Suppressor macrophage treated with lipopolysaccharide for 1 hour (primary cell): ENCODE measurements around the gene MEN1.

Experiments
- DNase-seq, 3 donors: peaks; one replicate each; pipeline ENCODE4 v3.0.0-alpha.2; 2020 to 2022

The MEN1 gene

GRCh38 chr11:64762277-64762673, 48.1 kb downstream of the MEN1 start:
- DNase-seq: no peak

DNA sequence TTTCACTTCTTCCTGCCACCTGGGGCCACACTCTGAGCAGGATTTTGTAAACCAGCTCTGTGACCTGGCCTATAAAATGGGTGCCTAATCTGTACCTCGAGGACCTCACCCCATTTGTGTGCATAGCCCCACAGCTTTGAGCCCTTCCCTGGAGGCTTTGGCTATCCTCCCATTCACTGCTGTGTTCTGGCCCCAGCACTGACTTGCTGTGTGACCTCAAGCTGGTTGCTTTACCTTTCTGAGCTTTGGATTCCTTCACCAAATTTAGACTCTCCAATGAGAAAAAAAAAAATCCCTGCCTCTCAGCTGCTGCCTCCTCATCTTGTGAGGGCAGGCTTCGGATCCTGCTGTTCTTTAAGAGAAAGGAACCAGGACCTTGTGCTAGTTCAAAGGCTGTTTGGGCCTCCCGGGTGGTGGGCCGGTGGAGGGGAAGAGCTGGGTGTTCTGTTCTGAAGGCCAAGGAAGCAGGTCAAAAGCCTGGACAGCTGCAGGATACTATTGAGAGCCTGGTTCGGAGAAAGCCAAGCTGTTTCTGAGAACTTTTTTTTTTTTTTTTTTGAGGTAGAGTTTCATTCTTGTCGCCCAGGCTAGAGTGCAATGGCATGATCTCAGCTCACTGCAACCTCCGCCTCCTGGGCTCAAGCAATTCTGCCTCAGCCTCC, 49.5 kb downstream of the MEN1 start:
- DNase-seq: no peak

GRCh38 chr11:64759722-64760719, 50.3 kb downstream of the MEN1 start, which contains the start of gene PYGM:
Gene PYGM (minus strand): TSS chr11:64759974. CDS start chr11:64759898, 76 bp downstream.
- DNase-seq: no peak

- DNase-seq: no peak
Observed at GRCh38 chr11:64759131-64759721, 51.1 kb downstream of the MEN1 start.

DNA sequence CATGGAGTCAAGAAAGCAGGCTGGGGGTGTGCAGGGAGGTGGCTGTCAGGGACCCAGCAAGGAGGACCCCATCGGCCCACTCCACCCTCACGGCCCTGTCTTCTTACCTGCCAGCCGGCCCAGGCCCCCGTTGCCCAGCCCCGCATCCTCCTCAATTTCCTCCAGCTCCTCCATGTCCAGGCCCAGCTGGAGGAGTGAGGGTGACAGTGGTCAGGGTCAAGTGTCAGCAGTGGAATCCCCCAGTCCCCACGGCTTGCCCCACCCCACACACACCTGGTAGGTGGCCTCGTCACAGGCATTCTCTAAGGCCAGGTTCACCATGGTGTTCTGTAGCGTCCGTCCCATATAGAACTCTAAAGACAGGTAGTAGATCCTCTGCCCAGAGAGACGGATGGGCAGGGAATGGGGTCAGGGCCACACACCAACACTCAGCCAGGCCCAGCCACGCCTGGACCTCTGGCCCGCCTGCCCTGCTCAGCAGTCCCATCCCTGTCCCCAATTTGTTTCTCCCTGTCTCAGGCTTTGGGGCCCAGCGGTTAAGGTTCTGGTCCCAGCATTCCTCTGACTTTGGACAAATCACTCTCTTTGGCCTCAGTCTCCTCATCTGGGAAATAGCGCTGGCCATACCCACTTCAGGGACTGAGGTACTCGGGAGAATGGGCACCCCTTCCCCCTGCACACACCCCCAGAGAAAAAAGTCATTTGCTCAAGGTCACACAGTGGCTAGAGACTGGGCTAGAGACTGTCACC, 51.8 kb downstream of the MEN1 start:
- no peak for DNase-seq

GRCh38 chr11:64757549-64758329, 52.6 kb downstream of the MEN1 start:
- no peak for DNase-seq

DNA sequence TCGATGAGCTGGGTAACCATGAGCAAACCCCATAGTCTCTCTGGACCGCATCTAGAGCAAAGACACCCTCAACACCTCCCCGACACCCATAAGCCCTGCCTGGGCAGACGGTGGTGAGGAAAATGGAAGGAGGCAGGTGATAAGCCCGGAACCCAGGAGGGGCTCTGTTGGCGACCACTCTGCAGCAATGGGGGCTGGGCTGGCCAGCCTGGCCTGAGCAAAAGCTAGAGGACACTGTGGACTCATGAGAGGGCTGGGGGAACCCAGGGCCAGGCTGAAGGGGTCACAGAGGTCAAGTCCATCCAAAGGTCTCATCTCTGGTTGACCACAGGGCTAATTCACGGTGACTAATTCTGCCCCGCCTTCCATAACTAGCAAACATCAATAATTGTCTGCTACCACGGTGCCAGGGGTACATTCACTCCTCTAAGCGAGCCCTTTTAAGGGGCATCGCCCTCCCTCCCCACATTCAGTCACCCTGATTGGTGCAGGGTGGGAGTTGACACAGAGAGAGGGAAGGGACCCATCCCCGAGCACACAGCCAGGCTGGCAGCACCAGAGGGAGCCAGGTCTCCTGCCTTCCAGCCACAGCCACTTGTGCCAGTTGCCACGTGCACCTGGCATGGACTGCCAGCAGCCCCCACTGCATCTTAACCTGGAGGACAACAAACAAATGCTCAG, 54.5 kb downstream of the MEN1 start:
- no peak for DNase-seq

DNA sequence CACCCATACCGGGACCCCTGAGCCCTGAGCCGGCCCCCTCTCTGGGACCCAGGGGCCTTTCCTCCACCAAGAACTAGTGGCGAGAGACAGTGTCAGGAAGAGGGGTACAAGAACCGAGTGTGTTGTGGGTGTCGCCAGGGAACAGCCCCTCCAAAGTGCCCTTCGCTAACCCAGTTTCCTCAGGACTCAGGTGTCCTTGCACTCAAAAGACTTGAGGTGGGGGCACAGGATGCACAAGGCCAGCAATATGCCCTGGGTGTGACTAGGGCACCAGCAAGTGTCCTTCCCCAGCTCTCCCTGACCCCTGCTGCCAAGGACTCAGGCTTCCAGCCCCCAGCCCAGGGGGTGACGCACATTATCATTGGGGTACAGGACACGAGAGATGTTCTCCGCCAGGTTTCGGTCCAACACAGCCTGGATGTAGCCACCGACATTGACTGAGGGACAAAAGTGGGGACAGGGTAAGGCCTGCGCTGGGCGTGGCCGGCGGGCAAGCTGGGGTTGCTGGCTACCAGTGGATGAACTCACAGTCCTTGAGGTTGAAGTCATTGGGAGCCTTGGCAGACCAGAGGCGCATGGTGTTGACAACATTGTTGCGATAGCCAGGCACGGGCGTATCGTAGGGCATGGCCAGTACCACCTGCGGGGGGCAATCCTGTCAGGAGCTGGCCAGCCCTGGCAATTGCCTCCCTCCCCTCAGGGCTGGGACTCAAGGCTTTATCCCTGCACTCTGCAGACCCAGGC, 55.3 kb downstream of the MEN1 start:
- DNase-seq: no peak

GRCh38 chr11:64754124-64754918, 56.0 kb downstream of the MEN1 start:
- no peak for DNase-seq
